GM19395 (cell line): Measurements from ENCODE around the gene LGALS4.
A peak's percentile ranks its signal among the peaks of the same experiment; 100 is the strongest.
"Not testable (repeated sequence)": the region's sequence is repeated elsewhere in the genome, so short reads cannot be mapped to it uniquely, and the experiment has no call there.

Source experiments
- ATAC-seq: cut with Tn5 transposase; IDR thresholded peaks from one replicate; pipeline ENCODE4 v1.9.1; 2021; ENCODE audit warnings: mild to moderate bottlenecking, moderate library complexity; ENCODE audit not compliant: unreplicated experiment

Gene LGALS4

GRCh38 chr19:38773469-38774177 lies 39.1 kb downstream of the LGALS4 start, which contains the start of gene LGALS7:
LGALS7 (minus strand) TSS chr19:38773517; CDS start chr19:38773492, 25 bp downstream.
- no peak for ATAC-seq

GRCh38 chr19:38771569-38771968 lies 41.2 kb downstream of the LGALS4 start:
- ATAC-seq, result not testable (repeated sequence)

GRCh38 chr19:38770949-38771275 lies 41.8 kb downstream of the LGALS4 start:
- ATAC-seq, result not testable (repeated sequence)

- ATAC-seq, result not testable (repeated sequence)
Observed at GRCh38 chr19:38770228-38770948, 42.4 kb downstream of the LGALS4 start.

GRCh38 chr19:38769635-38770211 lies 43.0 kb downstream of the LGALS4 start:
- ATAC-seq, result peak; percentile 63

- no peak for ATAC-seq
Observed at GRCh38 chr19:38766276-38767047, 46.3 kb downstream of the LGALS4 start.

GRCh38 chr19:38765214-38765613 lies 47.5 kb downstream of the LGALS4 start:
- no peak for ATAC-seq

- ATAC-seq, result no peak
Observed at GRCh38 chr19:38763795-38764220, 48.9 kb downstream of the LGALS4 start.

GRCh38 chr19:38761884-38762389 lies 50.8 kb downstream of the LGALS4 start:
- not testable (repeated sequence) for ATAC-seq

GRCh38 chr19:38760805-38761517 lies 51.8 kb downstream of the LGALS4 start:
- not testable (repeated sequence) for ATAC-seq

- no peak for ATAC-seq
Observed at GRCh38 chr19:38759590-38760003, 53.1 kb downstream of the LGALS4 start.

- not testable (repeated sequence) for ATAC-seq
Observed at GRCh38 chr19:38754196-38754595, 58.5 kb downstream of the LGALS4 start.

- ATAC-seq, result not testable (repeated sequence)
Observed at GRCh38 chr19:38753783-38754182, 59.0 kb downstream of the LGALS4 start.
